K562 (cell line): ENCODE results near the gene POLR1C. TPM values are rescaled to one million over a fixed set of nuclear protein-coding genes. Genes with fewer than 3 reads are reported as not detected.

ENCODE experiments used
- SP1 ChIP-seq: sonication (generic); formaldehyde crosslinking; IDR thresholded peaks from 2 replicates; pipeline ENCODE4 v1.8.1; 2022; ENCODE audit warnings: mild to moderate bottlenecking, missing genetic modification reagents
- YY1 ChIP-seq, 3 experiments: IDR thresholded peaks; 2 replicates each; pipeline ENCODE4 v1.6.1; 2011; ENCODE audit warnings: low read length in 2 of 3, mild to moderate bottlenecking in 2 of 3, moderate library complexity in 2 of 3, borderline replicate concordance in 1 of 3, control low read depth in 1 of 3, low read depth in 1 of 3; ENCODE audit not compliant: insufficient read depth in 3 of 3, insufficient replicate concordance in 2 of 3, control insufficient read depth in 1 of 3, insufficient read length in 1 of 3; ENCODE audit errors: extremely low read depth in 1 of 3
- polyA plus RNA-seq, 8 experiments: library from polyadenylated mRNA; depleted of rRNA in 4 of 8; stranded (reverse) in 5 of 8; unstranded in 3 of 8; fragments of >200 nt; fragmentation: Nextera tagmentation in 2 of 8; fragmentation: Illumina TruSeq in 1 of 8; extraction: Ambion mirVana in 2 of 8; extraction: Trizol in 1 of 8; gene quantifications; 2 replicates each; pipeline versions ENCODE4 v1.2.1 to v1.2.3, GENCODE V29; 2011 to 2014; ENCODE audit warnings: inconsistent platforms in 1 of 8, missing spikeins in 1 of 8
- total RNA-seq, 7 experiments: library from RNA; depleted of rRNA in 6 of 7; stranded (reverse); fragments of >200 nt in 6 of 7; fragmentation: Illumina TruSeq in 2 of 7; extraction: Trizol in 2 of 7; gene quantifications; 2 replicates each; pipeline versions ENCODE4 v1.2.1 to v1.2.3, GENCODE V29; 2011 to 2021; ENCODE audit warnings: low replicate concordance in 1 of 7
- TF ChIP-seq, protein P1 (sequence below), 2 experiments: fragments of 450-650 bp; formaldehyde crosslinking in 1 of 2; IDR thresholded peaks; 2 replicates each; pipeline versions ENCODE4 v1.4.0 to v1.6.1; 2014 to 2020; ENCODE audit warnings: mild to moderate bottlenecking in 2 of 2, borderline replicate concordance in 1 of 2, low read depth in 1 of 2
- TF ChIP-seq, protein P2 (sequence below): fragments of 250-450 bp; sonication (Bioruptor Pico); IDR thresholded peaks from 2 replicates; pipeline ENCODE4 v1.8.0; 2022; ENCODE audit warnings: moderate library complexity, mild to moderate bottlenecking, inconsistent platforms
- TF ChIP-seq, protein P3 (sequence below): fragments of 200-800 bp; sonication (Bioruptor generic); IDR thresholded peaks from 2 replicates; pipeline ENCODE4 v1.6.1; 2016; ENCODE audit warnings: missing genetic modification characterization, missing compliant biosample characterization
- TF ChIP-seq, protein P4 (sequence below), 2 experiments: fragments of 450-650 bp in 1 of 2; IDR thresholded peaks; 2 replicates each; pipeline ENCODE4 v1.6.1; 2011 to 2017; ENCODE audit warnings: low read depth in 2 of 2, antibody characterized with exemption in 1 of 2, borderline replicate concordance in 1 of 2, low read length in 1 of 2, mild to moderate bottlenecking in 1 of 2, mixed read lengths in 1 of 2; ENCODE audit not compliant: control insufficient read depth in 1 of 2

The POLR1C gene
- total and polyA plus RNA-seq, 9 of the 15 experiments (the other 6 are each of a cell fraction or from before 2014, with no cell fraction given), result 83.5 to 429 (median 120) TPM

DNA sequence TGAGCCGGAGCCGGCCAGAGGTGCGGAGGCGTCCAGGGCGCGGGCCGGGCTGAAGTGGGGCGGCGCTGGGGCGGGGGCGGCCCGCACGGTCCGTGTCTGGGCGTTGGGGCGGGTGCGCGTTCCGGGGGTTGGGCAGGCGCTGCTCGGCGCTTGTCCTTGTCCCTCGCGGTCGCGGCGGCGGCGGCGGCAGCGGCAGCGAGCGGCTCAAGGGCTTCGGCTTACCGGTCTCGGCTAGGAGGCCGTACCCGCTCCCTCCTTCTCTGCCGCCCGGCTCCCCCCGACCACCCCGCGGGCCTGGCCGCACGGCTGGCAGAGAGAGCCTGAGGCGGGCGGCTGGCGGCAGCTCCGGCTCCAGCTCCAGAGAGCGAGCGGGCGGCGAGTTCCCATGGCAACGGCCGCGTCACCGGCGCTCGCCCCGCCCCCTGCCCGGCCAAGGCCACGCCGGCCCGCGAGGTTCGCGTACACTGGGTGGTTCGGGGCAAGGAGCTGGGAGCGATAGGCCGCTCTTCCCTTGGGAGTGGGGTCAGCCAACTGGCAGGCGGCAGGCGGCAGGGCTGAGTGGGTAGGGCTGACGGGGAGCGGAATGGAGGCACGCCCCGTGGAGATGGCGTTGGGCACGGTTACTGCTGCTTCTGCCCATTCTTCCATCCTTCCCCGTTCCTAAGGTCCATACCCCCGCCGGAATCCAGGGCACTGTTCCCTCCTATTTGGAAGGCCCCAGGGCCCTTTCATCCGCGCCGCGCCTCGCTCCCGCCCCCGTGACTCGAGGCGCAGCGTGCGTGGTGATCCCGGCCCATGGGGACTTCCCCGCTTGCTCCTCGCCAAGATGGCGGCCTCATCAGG is 6.7 kb upstream of the POLR1C start, which contains the start of gene LRRC73 (continued):
- TF ChIP-seq, protein P1, sequence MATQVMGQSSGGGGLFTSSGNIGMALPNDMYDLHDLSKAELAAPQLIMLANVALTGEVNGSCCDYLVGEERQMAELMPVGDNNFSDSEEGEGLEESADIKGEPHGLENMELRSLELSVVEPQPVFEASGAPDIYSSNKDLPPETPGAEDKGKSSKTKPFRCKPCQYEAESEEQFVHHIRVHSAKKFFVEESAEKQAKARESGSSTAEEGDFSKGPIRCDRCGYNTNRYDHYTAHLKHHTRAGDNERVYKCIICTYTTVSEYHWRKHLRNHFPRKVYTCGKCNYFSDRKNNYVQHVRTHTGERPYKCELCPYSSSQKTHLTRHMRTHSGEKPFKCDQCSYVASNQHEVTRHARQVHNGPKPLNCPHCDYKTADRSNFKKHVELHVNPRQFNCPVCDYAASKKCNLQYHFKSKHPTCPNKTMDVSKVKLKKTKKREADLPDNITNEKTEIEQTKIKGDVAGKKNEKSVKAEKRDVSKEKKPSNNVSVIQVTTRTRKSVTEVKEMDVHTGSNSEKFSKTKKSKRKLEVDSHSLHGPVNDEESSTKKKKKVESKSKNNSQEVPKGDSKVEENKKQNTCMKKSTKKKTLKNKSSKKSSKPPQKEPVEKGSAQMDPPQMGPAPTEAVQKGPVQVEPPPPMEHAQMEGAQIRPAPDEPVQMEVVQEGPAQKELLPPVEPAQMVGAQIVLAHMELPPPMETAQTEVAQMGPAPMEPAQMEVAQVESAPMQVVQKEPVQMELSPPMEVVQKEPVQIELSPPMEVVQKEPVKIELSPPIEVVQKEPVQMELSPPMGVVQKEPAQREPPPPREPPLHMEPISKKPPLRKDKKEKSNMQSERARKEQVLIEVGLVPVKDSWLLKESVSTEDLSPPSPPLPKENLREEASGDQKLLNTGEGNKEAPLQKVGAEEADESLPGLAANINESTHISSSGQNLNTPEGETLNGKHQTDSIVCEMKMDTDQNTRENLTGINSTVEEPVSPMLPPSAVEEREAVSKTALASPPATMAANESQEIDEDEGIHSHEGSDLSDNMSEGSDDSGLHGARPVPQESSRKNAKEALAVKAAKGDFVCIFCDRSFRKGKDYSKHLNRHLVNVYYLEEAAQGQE (IDR thresholded peaks at IDR 0.05; ENCODE audit: borderline replicate concordance), result peak; percentile 41
- TF ChIP-seq, protein P1 (CRISPR knock-in tag; IDR thresholded peaks at IDR 0.05; ENCODE audit: low read depth), result peak; percentile 59; the same call in 1 of the 2 replicates
- TF ChIP-seq, protein P2, sequence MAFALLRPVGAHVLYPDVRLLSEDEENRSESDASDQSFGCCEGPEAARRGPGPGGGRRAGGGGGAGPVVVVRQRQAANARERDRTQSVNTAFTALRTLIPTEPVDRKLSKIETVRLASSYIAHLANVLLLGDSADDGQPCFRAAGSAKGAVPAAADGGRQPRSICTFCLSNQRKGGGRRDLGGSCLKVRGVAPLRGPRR (CRISPR knock-in tag), result no peak
- TF ChIP-seq, protein P3, sequence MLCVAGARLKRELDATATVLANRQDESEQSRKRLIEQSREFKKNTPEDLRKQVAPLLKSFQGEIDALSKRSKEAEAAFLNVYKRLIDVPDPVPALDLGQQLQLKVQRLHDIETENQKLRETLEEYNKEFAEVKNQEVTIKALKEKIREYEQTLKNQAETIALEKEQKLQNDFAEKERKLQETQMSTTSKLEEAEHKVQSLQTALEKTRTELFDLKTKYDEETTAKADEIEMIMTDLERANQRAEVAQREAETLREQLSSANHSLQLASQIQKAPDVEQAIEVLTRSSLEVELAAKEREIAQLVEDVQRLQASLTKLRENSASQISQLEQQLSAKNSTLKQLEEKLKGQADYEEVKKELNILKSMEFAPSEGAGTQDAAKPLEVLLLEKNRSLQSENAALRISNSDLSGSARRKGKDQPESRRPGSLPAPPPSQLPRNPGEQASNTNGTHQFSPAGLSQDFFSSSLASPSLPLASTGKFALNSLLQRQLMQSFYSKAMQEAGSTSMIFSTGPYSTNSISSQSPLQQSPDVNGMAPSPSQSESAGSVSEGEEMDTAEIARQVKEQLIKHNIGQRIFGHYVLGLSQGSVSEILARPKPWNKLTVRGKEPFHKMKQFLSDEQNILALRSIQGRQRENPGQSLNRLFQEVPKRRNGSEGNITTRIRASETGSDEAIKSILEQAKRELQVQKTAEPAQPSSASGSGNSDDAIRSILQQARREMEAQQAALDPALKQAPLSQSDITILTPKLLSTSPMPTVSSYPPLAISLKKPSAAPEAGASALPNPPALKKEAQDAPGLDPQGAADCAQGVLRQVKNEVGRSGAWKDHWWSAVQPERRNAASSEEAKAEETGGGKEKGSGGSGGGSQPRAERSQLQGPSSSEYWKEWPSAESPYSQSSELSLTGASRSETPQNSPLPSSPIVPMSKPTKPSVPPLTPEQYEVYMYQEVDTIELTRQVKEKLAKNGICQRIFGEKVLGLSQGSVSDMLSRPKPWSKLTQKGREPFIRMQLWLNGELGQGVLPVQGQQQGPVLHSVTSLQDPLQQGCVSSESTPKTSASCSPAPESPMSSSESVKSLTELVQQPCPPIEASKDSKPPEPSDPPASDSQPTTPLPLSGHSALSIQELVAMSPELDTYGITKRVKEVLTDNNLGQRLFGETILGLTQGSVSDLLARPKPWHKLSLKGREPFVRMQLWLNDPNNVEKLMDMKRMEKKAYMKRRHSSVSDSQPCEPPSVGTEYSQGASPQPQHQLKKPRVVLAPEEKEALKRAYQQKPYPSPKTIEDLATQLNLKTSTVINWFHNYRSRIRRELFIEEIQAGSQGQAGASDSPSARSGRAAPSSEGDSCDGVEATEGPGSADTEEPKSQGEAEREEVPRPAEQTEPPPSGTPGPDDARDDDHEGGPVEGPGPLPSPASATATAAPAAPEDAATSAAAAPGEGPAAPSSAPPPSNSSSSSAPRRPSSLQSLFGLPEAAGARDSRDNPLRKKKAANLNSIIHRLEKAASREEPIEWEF, result no peak
- TF ChIP-seq, protein P4, sequence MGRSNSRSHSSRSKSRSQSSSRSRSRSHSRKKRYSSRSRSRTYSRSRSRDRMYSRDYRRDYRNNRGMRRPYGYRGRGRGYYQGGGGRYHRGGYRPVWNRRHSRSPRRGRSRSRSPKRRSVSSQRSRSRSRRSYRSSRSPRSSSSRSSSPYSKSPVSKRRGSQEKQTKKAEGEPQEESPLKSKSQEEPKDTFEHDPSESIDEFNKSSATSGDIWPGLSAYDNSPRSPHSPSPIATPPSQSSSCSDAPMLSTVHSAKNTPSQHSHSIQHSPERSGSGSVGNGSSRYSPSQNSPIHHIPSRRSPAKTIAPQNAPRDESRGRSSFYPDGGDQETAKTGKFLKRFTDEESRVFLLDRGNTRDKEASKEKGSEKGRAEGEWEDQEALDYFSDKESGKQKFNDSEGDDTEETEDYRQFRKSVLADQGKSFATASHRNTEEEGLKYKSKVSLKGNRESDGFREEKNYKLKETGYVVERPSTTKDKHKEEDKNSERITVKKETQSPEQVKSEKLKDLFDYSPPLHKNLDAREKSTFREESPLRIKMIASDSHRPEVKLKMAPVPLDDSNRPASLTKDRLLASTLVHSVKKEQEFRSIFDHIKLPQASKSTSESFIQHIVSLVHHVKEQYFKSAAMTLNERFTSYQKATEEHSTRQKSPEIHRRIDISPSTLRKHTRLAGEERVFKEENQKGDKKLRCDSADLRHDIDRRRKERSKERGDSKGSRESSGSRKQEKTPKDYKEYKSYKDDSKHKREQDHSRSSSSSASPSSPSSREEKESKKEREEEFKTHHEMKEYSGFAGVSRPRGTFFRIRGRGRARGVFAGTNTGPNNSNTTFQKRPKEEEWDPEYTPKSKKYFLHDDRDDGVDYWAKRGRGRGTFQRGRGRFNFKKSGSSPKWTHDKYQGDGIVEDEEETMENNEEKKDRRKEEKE (IDR thresholded peaks at IDR 0.05; ENCODE audit: borderline replicate concordance in 1 of 2, control insufficient read depth in 1 of 2, low read depth in 2 of 2, low read length in 1 of 2), result no peak
- TF ChIP-seq YY1 (IDR thresholded peaks at IDR 0.05; ENCODE audit: borderline replicate concordance in 1 of 3, control insufficient read depth in 1 of 3, extremely low read depth in 1 of 3, insufficient read depth in 3 of 3, insufficient read length in 1 of 3, insufficient replicate concordance in 2 of 3, low read depth in 1 of 3, low read length in 2 of 3), result peak in 1 of 3 experiments; percentile 69
- TF ChIP-seq SP1 (CRISPR knock-in tag), result peak; percentile 75
